MCF 10A (cell line): Measurements from ENCODE around the gene CDH1. TPM values are rescaled to one million over a fixed set of nuclear protein-coding genes. Genes with fewer than 3 reads are reported as not detected.
"Not testable (repeated sequence)": the region's sequence is repeated elsewhere in the genome, so short reads cannot be mapped to it uniquely, and the experiment has no call there.

Experiments
- BruUV-seq: library from RNA; stranded (reverse); fragments of 400-500 nt; replicated peaks from 2 replicates; lab custom pipeline; 2021; lab: Mats Ljungman, UMichigan
- CTCF ChIA-PET: fragments of 300-600 bp; sonication (Branson Sonifier 250); formaldehyde crosslinking; extraction: SDS; loops from one replicate; lab custom pipeline; 2021; ENCODE audit warnings: antibody characterized with exemption, inconsistent platforms; lab: Yijun Ruan, JAX
- POLR2A ChIA-PET: fragments of 300-600, 350-650 bp; sonication (Branson Sonifier 250); formaldehyde crosslinking; extraction: SDS; loops from one replicate; lab custom pipeline; 2020; ENCODE audit warnings: antibody characterized with exemption, inconsistent platforms; lab: Yijun Ruan, JAX
- DNase-seq: peaks from one replicate; pipeline ENCODE4 v3.0.0-alpha.2; 2018; ENCODE audit not compliant: unreplicated experiment
- H3K27ac Mint-ChIP-seq: one replicate; pipeline ENCODE4 v1.8.0; 2022; ENCODE audit warnings: mild to moderate bottlenecking, low read depth, mixed read lengths; ENCODE audit not compliant: unreplicated experiment
- H3K27me3 Mint-ChIP-seq: one replicate; pipeline ENCODE4 v1.8.0; 2022; ENCODE audit warnings: mixed read lengths; ENCODE audit not compliant: insufficient read depth, unreplicated experiment
- H3K36me3 Mint-ChIP-seq: one replicate; pipeline ENCODE4 v1.8.0; 2022; ENCODE audit warnings: mild to moderate bottlenecking, moderate library complexity, mixed read lengths; ENCODE audit not compliant: insufficient read depth, unreplicated experiment
- H3K4me1 Mint-ChIP-seq: one replicate; pipeline ENCODE4 v1.8.0; 2022; ENCODE audit warnings: mixed read lengths; ENCODE audit not compliant: insufficient read depth, unreplicated experiment
- H3K4me3 Mint-ChIP-seq: one replicate; pipeline ENCODE4 v1.8.0; 2022; ENCODE audit warnings: mild to moderate bottlenecking, moderate library complexity, mixed read lengths; ENCODE audit not compliant: unreplicated experiment
- H3K9me3 Mint-ChIP-seq: one replicate; pipeline ENCODE4 v1.8.0; 2022; ENCODE audit warnings: mixed read lengths; ENCODE audit not compliant: unreplicated experiment
- intact Hi-C: fragments of 100-400 bp; cut with micrococcal nuclease; formaldehyde crosslinking; loops from 2 replicates; pipeline ENCODE4 v1.14.1; 2022
- total RNA-seq: library from RNA; stranded (reverse); gene quantifications from 2 replicates; pipeline ENCODE4 v1.2.3, GENCODE V29; 2022
- TF ChIP-seq, protein P1 (sequence below): fragments of 200-600 bp; IDR thresholded peaks from one replicate; pipeline ENCODE4 v1.8.0; 2022; ENCODE audit warnings: antibody characterized with exemption, mild to moderate bottlenecking; ENCODE audit not compliant: unreplicated experiment

Gene CDH1
- total RNA-seq, 1 experiment from 2014 or later = 37.6 TPM

DNA sequence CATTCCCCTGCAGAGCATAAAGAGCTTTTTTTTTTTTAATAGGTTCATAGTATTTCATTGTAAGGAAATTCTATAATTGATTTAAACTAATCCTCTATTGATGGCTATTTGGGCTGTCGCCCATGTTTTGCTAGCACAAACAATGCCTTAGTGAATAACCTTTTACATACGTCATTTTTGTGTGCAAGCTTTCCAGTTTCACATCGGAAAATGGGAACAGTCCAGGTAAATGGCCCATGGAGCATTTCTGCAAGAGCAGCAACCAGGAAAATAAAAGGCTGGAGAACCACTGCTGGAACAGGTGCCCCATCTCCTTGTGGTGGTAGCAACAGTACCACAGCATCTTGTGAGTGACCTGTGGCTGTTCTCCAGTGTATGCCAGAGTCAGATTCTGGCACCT lies 48.6 kb downstream of the CDH1 start:
- TF ChIP-seq, protein P1, sequence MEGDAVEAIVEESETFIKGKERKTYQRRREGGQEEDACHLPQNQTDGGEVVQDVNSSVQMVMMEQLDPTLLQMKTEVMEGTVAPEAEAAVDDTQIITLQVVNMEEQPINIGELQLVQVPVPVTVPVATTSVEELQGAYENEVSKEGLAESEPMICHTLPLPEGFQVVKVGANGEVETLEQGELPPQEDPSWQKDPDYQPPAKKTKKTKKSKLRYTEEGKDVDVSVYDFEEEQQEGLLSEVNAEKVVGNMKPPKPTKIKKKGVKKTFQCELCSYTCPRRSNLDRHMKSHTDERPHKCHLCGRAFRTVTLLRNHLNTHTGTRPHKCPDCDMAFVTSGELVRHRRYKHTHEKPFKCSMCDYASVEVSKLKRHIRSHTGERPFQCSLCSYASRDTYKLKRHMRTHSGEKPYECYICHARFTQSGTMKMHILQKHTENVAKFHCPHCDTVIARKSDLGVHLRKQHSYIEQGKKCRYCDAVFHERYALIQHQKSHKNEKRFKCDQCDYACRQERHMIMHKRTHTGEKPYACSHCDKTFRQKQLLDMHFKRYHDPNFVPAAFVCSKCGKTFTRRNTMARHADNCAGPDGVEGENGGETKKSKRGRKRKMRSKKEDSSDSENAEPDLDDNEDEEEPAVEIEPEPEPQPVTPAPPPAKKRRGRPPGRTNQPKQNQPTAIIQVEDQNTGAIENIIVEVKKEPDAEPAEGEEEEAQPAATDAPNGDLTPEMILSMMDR = no peak
- POLR2A ChIA-PET = interaction anchor here (1.1 to 1.9 kb wide), 2 partner anchors 10 to 29 kb away, joined by 3 to 15 read pairs; no protein-coding TSS in a partner anchor
- no TSS peak for BruUV-seq
- CTCF ChIA-PET = interaction anchor here (0.6 to 1.3 kb wide), 2 partner anchors 195 to 266 kb away, joined by 3 to 5 read pairs; no protein-coding TSS in a partner anchor
- no peaks in the 10 kb centered on the region for H3K27me3 Mint-ChIP-seq
- H3K4me3 Mint-ChIP-seq = no peak overlapping the region
- H3K4me1 Mint-ChIP-seq = peaks cover 15% of the 10 kb centered on the region
- no peaks in the 10 kb centered on the region for H3K36me3 Mint-ChIP-seq
- intact Hi-C loops = no loop called here
- no peaks in the 10 kb centered on the region for H3K9me3 Mint-ChIP-seq
- no peak overlapping the region for H3K27ac Mint-ChIP-seq
- DNase-seq = no peak

DNA sequence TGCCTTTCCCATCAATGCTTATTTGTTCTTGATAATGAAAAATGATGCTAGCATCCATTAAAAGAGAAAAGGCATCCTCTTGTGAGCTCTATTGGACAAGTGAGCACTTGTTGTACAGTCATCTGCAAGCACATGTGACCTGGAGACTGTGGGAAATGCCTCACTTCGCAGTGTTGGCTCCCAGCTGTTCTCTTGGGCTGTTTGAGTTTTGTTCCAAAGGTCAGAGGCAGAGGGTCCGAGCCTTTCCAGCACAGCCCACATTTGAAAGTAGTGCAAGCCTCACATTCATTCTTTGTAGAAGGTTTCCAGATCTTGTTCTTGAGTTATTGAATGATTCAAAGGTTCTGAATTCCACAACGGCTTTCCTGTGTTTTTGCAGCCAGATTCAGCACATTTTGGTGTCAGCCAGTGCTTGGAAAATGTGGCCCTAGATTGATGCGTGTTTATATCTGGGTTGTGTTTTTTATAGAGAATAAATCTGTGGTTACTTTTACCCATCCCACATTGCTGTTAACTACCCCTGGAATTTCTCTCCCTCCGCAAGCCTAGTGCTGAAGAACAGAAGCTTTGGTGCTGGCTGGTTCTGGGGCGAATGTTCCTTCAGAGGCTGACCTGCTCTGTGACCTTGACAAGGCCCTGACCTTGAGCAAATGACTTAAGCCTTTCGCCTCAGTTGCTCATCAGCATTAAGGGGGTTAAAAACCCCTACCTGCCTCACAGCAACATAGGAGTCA lies 49.8 kb downstream of the CDH1 start:
- CTCF ChIA-PET = interaction anchor here (0.7 to 1.5 kb wide), 4 partner anchors 10 to 196 kb away, joined by 4 to 5 read pairs (median 4); no protein-coding TSS in a partner anchor
- intact Hi-C loops = no loop called here
- H3K9me3 Mint-ChIP-seq = no peaks in the 10 kb centered on the region

GRCh38 chr16:68787419-68787807 lies 50.3 kb downstream of the CDH1 start:
- H3K4me1 Mint-ChIP-seq = peaks cover 16% of the 10 kb centered on the region
- H3K36me3 Mint-ChIP-seq, BruUV-seq, H3K9me3 Mint-ChIP-seq, intact Hi-C loops, H3K4me3 Mint-ChIP-seq, H3K27me3 Mint-ChIP-seq, H3K27ac Mint-ChIP-seq, DNase-seq: not testable (repeated sequence)
- ChIA-PET POLR2A (interaction anchor here (1.8 to 3.4 kb wide), 3 partner anchors 11 to 49 kb away, joined by 8 to 19 read pairs (median 15); no protein-coding TSS in a partner anchor), CTCF (interaction anchor here (0.6 to 1.5 kb wide), 5 partner anchors 9 to 327 kb away, joined by 3 to 5 read pairs (median 4); no protein-coding TSS in a partner anchor)

More for the DNA sequence above, 49.8 kb downstream of the CDH1 start:
- Mint-ChIP-seq H3K27me3 (no peaks in the 10 kb centered on the region), H3K4me1 (peaks cover 16% of the 10 kb centered on the region), H3K36me3 (no peaks in the 10 kb centered on the region), H3K4me3 (no peak overlapping the region), H3K27ac (no peak overlapping the region)
- DNase-seq = peak; percentile 63
- no TSS peak for BruUV-seq
- POLR2A ChIA-PET = interaction anchor here (0.6 to 3.4 kb wide), 6 partner anchors 11 to 30 kb away, joined by 3 to 19 read pairs (median 3); no protein-coding TSS in a partner anchor
- TF ChIP-seq, protein P1 = no peak

GRCh38 chr16:68790130-68790761 lies 53.2 kb downstream of the CDH1 start:
- ChIA-PET POLR2A (interaction anchor here (0.9 to 1.5 kb wide), 5 partner anchors 9 to 122 kb away, joined by 4 to 7 read pairs (median 4); no protein-coding TSS in a partner anchor), CTCF (interaction anchor here (0.7 kb wide), 1 partner anchor 31 kb away, joined by 3 read pairs; no protein-coding TSS in a partner anchor)
- H3K4me1 Mint-ChIP-seq = peaks cover 16% of the 10 kb centered on the region
- TF ChIP-seq, protein P1 = no peak
- H3K27ac Mint-ChIP-seq = peak overlapping the region; percentile 65
- H3K9me3 Mint-ChIP-seq = no peaks in the 10 kb centered on the region
- DNase-seq = peak; percentile 78
- intact Hi-C loops = no loop called here
- no peaks in the 10 kb centered on the region for H3K27me3 Mint-ChIP-seq
- no TSS peak for BruUV-seq
- no peaks in the 10 kb centered on the region for H3K36me3 Mint-ChIP-seq
- H3K4me3 Mint-ChIP-seq = no peak overlapping the region
